Erythroblast (primary cell): ENCODE results near the gene RBMS1.

ENCODE experiments used
- GATA1 ChIP-seq: IDR thresholded peaks from 2 replicates; pipeline ENCODE4 v1.6.1; 2011; ENCODE audit warnings: low read depth, mild to moderate bottlenecking, control low read depth, low read length, moderate library complexity
- POLR2A ChIP-seq: IDR thresholded peaks from 2 replicates; pipeline ENCODE4 v1.6.1; 2011; ENCODE audit warnings: mild to moderate bottlenecking, low read length

- TF ChIP-seq POLR2A: no peak
- TF ChIP-seq GATA1: no peak
Observed at GRCh38 chr2:160336635-160337034, 157.0 kb downstream of the RBMS1 start.
